Ovary (tissue), 3 donors: ENCODE data around the gene MYOCOS.

ENCODE experiments used
- POLR2A ChIP-seq: fragments of 450-650 bp; IDR thresholded peaks from one replicate; pipeline ENCODE4 v1.6.1; 2017; ENCODE audit warnings: antibody characterized with exemption, mild to moderate bottlenecking, moderate library complexity
- TF ChIP-seq, protein P1 (sequence below), 3 donors: fragments of 450-650 bp in 2 of 3; fragments of 200-600 bp in 1 of 3; IDR thresholded peaks; one replicate each; pipeline versions ENCODE4 v1.5.1 to v1.8.0; 2016 to 2022; ENCODE audit warnings: antibody characterized with exemption in 3 of 3, mild to moderate bottlenecking in 1 of 3
- donor health status: DM: no; HTN: no; CAD: no.

DNA sequence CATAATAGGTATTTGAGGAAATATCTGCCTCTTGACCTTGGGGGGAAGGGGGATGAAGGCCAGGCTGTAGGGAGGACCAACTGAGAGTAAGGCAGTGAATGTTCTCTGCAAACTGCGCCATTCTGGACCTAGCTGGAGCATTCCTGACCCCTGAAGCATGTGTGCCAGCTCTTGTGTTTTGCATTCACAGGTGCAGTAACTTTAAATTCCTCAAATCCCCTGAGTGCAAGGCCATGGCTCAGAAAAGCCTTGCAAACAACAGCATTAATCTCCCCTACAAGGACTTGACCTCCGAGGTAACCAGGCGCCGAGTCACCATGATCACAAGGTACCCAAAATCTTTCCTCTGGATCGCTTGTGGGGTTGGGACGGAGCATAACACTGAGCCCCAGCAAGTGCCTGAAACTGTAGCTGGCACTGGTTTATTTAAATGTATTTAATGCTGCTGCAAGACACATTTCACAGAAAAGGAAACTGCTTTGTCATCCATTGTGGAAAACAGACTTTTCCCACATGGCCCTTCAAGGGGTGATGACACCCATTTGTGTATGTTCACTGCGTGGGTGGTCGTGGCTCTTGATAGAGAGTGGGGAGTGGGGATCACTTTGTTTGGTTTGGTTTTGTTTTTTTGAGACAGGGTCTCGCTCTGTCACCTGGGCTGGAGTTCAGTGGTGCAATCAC, 1.7 kb downstream of the MYOCOS start:
- TF ChIP-seq, protein P1, sequence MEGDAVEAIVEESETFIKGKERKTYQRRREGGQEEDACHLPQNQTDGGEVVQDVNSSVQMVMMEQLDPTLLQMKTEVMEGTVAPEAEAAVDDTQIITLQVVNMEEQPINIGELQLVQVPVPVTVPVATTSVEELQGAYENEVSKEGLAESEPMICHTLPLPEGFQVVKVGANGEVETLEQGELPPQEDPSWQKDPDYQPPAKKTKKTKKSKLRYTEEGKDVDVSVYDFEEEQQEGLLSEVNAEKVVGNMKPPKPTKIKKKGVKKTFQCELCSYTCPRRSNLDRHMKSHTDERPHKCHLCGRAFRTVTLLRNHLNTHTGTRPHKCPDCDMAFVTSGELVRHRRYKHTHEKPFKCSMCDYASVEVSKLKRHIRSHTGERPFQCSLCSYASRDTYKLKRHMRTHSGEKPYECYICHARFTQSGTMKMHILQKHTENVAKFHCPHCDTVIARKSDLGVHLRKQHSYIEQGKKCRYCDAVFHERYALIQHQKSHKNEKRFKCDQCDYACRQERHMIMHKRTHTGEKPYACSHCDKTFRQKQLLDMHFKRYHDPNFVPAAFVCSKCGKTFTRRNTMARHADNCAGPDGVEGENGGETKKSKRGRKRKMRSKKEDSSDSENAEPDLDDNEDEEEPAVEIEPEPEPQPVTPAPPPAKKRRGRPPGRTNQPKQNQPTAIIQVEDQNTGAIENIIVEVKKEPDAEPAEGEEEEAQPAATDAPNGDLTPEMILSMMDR (IDR thresholded peaks at IDR 0.05): no peak
- TF ChIP-seq POLR2A: no peak
